KMS-11 (cell line): ENCODE measurements around the gene TMEM212.

Experiments used
- H2AFZ ChIP-seq: fragments of 200-600 bp; sonication (generic); 2 replicates; pipeline ENCODE4 v1.6.1; 2016; ENCODE audit warnings: antibody characterized with exemption, mixed run types, low read depth
- H3K27ac ChIP-seq: fragments of 200-600 bp; sonication (generic); 2 replicates; pipeline ENCODE4 v1.6.1; 2016; ENCODE audit warnings: mild to moderate bottlenecking, mixed run types
- H3K27me3 ChIP-seq: fragments of 200-600 bp; sonication (generic); 2 replicates; pipeline ENCODE4 v1.6.1; 2017; ENCODE audit warnings: mild to moderate bottlenecking, low read depth, mixed run types, moderate library complexity; ENCODE audit not compliant: insufficient read depth
- H3K36me3 ChIP-seq: fragments of 200-600 bp; sonication (generic); 2 replicates; pipeline ENCODE4 v1.6.1; 2017; ENCODE audit warnings: mild to moderate bottlenecking, mixed run types; ENCODE audit not compliant: insufficient read depth
- H3K4me1 ChIP-seq: fragments of 200-600 bp; sonication (generic); 2 replicates; pipeline ENCODE4 v1.6.1; 2016; ENCODE audit warnings: mild to moderate bottlenecking, low read depth, mixed run types; ENCODE audit not compliant: poor library complexity, severe bottlenecking
- H3K4me2 ChIP-seq: fragments of 200-600 bp; sonication (generic); 2 replicates; pipeline ENCODE4 v1.7.0; 2016; ENCODE audit warnings: mild to moderate bottlenecking, mixed run types
- H3K4me3 ChIP-seq: fragments of 200-600 bp; sonication (generic); IDR thresholded peaks from 2 replicates; pipeline ENCODE4 v1.6.1; 2017; ENCODE audit warnings: low read depth, low read length, mixed read lengths; ENCODE audit not compliant: insufficient read depth
- H3K79me2 ChIP-seq: fragments of 200-600 bp; sonication (generic); 2 replicates; pipeline ENCODE4 v1.6.1; 2016; ENCODE audit warnings: low read depth, mixed run types; ENCODE audit not compliant: insufficient read depth
- H3K9ac ChIP-seq: fragments of 200-600 bp; sonication (generic); 2 replicates; pipeline ENCODE4 v1.6.1; 2016; ENCODE audit warnings: mild to moderate bottlenecking, mixed run types
- H4K20me1 ChIP-seq: fragments of 200-600 bp; sonication (generic); 2 replicates; pipeline ENCODE4 v1.6.1; 2016; ENCODE audit warnings: mild to moderate bottlenecking, mixed run types; ENCODE audit not compliant: insufficient read depth
- CTCF ChIP-seq: fragments of 200-600 bp; sonication (generic); conservative IDR thresholded peaks from 2 replicates; pipeline ENCODE4 v1.6.1; 2017; ENCODE audit warnings: low read depth, mild to moderate bottlenecking, antibody characterized with exemption, low read length, moderate library complexity, mixed read lengths

Gene TMEM212

DNA sequence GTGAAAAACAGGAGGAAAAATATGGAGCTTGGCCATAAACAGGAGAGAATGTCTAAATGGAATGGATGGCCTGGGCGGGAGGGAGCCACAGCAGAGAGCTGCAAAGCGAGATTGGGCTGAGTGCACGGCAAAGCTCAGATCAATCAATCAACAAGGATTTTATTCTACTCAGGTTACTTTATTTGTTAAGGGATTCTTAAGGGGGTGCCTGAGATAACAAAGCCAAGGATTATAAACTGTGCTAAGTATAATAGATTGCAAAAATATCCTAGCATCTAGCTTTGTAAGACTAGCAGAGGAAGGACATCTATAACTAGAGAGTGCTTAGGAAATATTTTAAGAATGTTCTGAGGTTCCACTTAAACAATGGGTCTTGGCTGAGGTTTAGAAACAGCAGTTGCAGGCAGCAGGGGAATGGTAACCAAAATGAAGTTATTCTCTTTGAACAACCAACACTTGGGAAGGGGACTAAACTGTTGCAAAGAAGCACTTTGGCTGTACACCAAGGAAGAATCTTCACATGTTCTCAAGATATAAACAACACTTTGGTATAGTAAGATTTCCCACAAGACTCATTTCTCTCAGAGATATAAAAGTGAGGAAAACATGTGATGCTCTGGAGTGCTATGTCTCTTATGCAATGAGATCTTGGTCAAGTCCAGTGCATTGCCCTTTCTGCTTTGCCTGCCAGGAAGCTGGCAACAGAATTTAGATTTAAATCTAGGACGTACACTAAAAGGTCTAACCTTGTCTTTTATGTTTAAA is 35.5 kb downstream of the TMEM212 start:
- no peaks in the 10 kb centered on the region for H4K20me1 ChIP-seq
- H3K9ac ChIP-seq: no peak overlapping the region
- no peaks in the 10 kb centered on the region for H3K4me1 ChIP-seq
- H3K4me2 ChIP-seq: no peak overlapping the region
- no peak for TF ChIP-seq CTCF
- H3K4me3 ChIP-seq: no peak overlapping the region
- no peaks in the 10 kb centered on the region for H3K79me2 ChIP-seq
- H3K36me3 ChIP-seq: no peaks in the 10 kb centered on the region
- H3K27ac ChIP-seq: no peak overlapping the region
- H3K27me3 ChIP-seq: no peaks in the 10 kb centered on the region
- no peak overlapping the region for H2AFZ ChIP-seq

- Histone ChIP-seq H3K9ac (no peak overlapping the region), H3K27ac (no peak overlapping the region), H3K79me2 (no peaks in the 10 kb centered on the region), H3K27me3 (no peaks in the 10 kb centered on the region), H4K20me1 (no peaks in the 10 kb centered on the region), H2AFZ (no peak overlapping the region), H3K36me3 (no peaks in the 10 kb centered on the region), H3K4me1 (no peaks in the 10 kb centered on the region), H3K4me2 (no peak overlapping the region), H3K4me3 (no peak overlapping the region)
- no peak for TF ChIP-seq CTCF
Observed at GRCh38 chr3:171879472-171879871, 36.3 kb downstream of the TMEM212 start.

GRCh38 chr3:171880101-171880870 is 37.1 kb downstream of the TMEM212 start:
- no peak for TF ChIP-seq CTCF
- no peak overlapping the region for H3K9ac ChIP-seq
- no peaks in the 10 kb centered on the region for H3K4me1 ChIP-seq
- H4K20me1 ChIP-seq: no peaks in the 10 kb centered on the region
- no peak overlapping the region for H3K4me2 ChIP-seq
- no peak overlapping the region for H3K27ac ChIP-seq
- no peak overlapping the region for H3K4me3 ChIP-seq
- H3K36me3 ChIP-seq: no peaks in the 10 kb centered on the region
- no peaks in the 10 kb centered on the region for H3K79me2 ChIP-seq
- no peaks in the 10 kb centered on the region for H3K27me3 ChIP-seq
- H2AFZ ChIP-seq: no peak overlapping the region

- no peaks in the 10 kb centered on the region for H4K20me1 ChIP-seq
- TF ChIP-seq CTCF: no peak
- H3K4me2 ChIP-seq: no peak overlapping the region
- no peak overlapping the region for H3K9ac ChIP-seq
- H3K79me2 ChIP-seq: no peaks in the 10 kb centered on the region
- no peaks in the 10 kb centered on the region for H3K36me3 ChIP-seq
- H3K4me1 ChIP-seq: no peaks in the 10 kb centered on the region
- H3K27ac ChIP-seq: no peak overlapping the region
- no peak overlapping the region for H3K4me3 ChIP-seq
- no peaks in the 10 kb centered on the region for H3K27me3 ChIP-seq
- H2AFZ ChIP-seq: no peak overlapping the region
Observed at GRCh38 chr3:171881251-171881650, 38.1 kb downstream of the TMEM212 start.
